Pancreas (tissue), 10 donors: Measurements from ENCODE around the gene GSAP. TPM values are rescaled to one million over a fixed set of nuclear protein-coding genes. Genes with fewer than 3 reads are reported as not detected.
"Not testable (repeated sequence)": the region's sequence is repeated elsewhere in the genome, so short reads cannot be mapped to it uniquely, and the experiment has no call there.

ENCODE experiments used
- ATAC-seq, 4 donors: fragments of 200-7000 bp; cut with Tn5 transposase; one replicate each; pipeline versions ENCODE4 v1.8.0 to v1.9.1; 2020; ENCODE audit warnings: mild to moderate bottlenecking in 4 of 4, moderate library complexity in 4 of 4
- DNase-seq, 6 donors: peaks; one replicate each; pipeline ENCODE4 v3.0.0-alpha.2; 2020
- FAIRE-seq: peaks from 2 replicates; lab custom pipeline; 2012; peaks lifted over from hg19 to GRCh38; lab: Jason Lieb, UNC
- H3K27ac ChIP-seq, 4 donors: fragments of 200-600 bp; sonication (generic); 1 replicate in 3 of 4; 2 replicates in 1 of 4; pipeline versions ENCODE4 v1.5.0 to v1.8.0; 2020
- H3K27me3 ChIP-seq, 4 donors: fragments of 200-600 bp; one replicate each; pipeline ENCODE4 v1.8.0; 2021
- H3K36me3 ChIP-seq, 3 donors: fragments of 200-600 bp; sonication (generic) in 1 of 3; one replicate each; pipeline versions ENCODE4 v1.5.0 to v1.8.0; 2020 to 2021
- H3K4me1 ChIP-seq, 3 donors: fragments of 200-600 bp; one replicate each; pipeline ENCODE4 v1.8.0; 2021
- H3K4me3 ChIP-seq, 4 donors: fragments of 200-600 bp; sonication (generic) in 2 of 4; one replicate each; pipeline versions ENCODE4 v1.5.0 to v1.8.0; 2020 to 2021
- H3K9me3 ChIP-seq, 4 donors: fragments of 200-600 bp; one replicate each; pipeline ENCODE4 v1.8.0; 2021
- WGBS, 2 donors: extraction: QIAGEN DNeasy Blood & Tissue Kit; methylation state at CpG; one replicate each; pipeline ENCODE4 v1.1.7; 2013; 5-methylcytosine and 5-hydroxymethylcytosine counted together
- intact Hi-C, 3 donors: fragments of 100-400 bp; cut with DNase I; formaldehyde crosslinking; loops; one replicate each; pipeline versions ENCODE4 v1.11.1 to v1.14.2; 2022
- polyA plus RNA-seq, 2 donors: library from polyadenylated mRNA; stranded (reverse); fragments of 200-250 nt; gene quantifications; one replicate each; pipeline ENCODE4 v1.2.3, GENCODE V29; 2013
- total RNA-seq, 6 donors: library from RNA; stranded (reverse); fragmentation: NEBNext Ultra II Directional in 4 of 6; extraction: Animal tissue kit (Norgen Biotek cat#: 25700) in 4 of 6; gene quantifications; one replicate each; pipeline versions ENCODE4 v1.2.1 to v1.2.4, GENCODE V29; 2021 to 2023
- TF ChIP-seq, protein P1 (sequence below), 4 donors: fragments of 200-600 bp; sonication (generic) in 3 of 4; IDR thresholded peaks; one replicate each; pipeline versions ENCODE4 v1.5.0 to v1.8.0; 2021; ENCODE audit warnings: antibody characterized with exemption in 4 of 4
- donor health status: healthy with polysubstance abuse.
- donor health status: DM: no; HTN: no; CAD: no; lungs with moderate emphysema.
- donor health status: DM: no; HTN: no; CAD: no.
- donor health status: control.
- donor health status: control.
- donor health status: Bipolar disorder and iron deficiency.
- donor health status: DM: yes; HTN: yes; CAD: no.
- donor health status: DM: no; HTN: no; CAD: no.
- donor health status: DM: no; HTN: no; CAD: no.
- donor health status: DM: yes; HTN: yes; CAD: no.

GSAP gene, protein sequence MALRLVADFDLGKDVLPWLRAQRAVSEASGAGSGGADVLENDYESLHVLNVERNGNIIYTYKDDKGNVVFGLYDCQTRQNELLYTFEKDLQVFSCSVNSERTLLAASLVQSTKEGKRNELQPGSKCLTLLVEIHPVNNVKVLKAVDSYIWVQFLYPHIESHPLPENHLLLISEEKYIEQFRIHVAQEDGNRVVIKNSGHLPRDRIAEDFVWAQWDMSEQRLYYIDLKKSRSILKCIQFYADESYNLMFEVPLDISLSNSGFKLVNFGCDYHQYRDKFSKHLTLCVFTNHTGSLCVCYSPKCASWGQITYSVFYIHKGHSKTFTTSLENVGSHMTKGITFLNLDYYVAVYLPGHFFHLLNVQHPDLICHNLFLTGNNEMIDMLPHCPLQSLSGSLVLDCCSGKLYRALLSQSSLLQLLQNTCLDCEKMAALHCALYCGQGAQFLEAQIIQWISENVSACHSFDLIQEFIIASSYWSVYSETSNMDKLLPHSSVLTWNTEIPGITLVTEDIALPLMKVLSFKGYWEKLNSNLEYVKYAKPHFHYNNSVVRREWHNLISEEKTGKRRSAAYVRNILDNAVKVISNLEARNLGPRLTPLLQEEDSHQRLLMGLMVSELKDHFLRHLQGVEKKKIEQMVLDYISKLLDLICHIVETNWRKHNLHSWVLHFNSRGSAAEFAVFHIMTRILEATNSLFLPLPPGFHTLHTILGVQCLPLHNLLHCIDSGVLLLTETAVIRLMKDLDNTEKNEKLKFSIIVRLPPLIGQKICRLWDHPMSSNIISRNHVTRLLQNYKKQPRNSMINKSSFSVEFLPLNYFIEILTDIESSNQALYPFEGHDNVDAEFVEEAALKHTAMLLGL
- 10 to 100 TPM in 1 of 6 donors, 1 to 10 TPM in 5; 5.3 to 12.1 (median 7.8) TPM for total RNA-seq
- 10 to 100 TPM; 14.1 to 22.7 TPM for polyA plus RNA-seq

DNA sequence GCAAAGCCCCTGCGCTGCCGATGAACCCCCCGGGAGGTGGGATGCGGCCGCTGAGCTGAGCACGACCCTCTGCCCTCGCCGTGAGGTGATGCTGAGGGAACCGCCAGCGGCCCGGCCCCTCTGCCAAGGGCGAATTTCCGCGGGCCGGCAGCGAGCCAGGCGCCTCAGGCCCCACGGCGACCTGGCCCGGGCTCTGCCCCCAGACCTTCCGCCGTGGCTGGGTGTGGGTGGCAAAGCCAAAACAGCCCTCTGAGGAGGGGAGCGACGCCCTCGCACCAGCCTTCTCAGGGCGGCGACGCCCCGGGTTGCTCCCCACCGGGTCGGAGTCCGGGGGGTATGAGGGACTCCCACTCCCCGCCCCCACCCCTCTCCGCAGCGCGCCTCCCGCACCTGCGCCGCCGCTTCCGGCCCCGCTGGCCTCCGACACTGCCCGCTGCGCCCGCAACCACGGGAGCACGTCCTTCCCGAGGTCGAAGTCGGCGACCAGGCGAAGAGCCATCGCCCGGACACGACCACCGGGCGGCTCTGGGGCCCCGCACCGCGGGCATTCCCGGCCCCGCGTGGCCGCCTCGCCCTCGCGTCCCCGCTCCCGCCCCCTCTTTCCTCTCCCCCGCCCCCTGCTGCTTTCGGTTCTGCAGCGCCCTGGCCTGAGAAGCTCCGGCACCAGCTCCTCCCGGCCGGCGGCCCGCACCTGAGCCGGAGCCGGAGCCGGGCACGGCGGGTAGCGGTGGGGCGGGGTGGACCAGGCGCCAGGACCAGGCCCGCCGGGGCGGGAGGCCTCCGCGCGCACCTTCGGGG, at the start of gene GSAP:
Gene GSAP, minus strand, starts transcription at position 527 of the 798 bp plus-strand sequence. Its CDS starts 28 bp downstream, at position 499.
- Histone ChIP-seq H3K4me3 (peak within 1 kb of the TSS; percentile 57 to 78 (median 73)), H3K4me1 (peaks cover 0 to 10% (median 0%) of the 10 kb centered on the region in 3 donors), H3K27ac (peak within 1 kb of the TSS; percentile 90 to 95 (median 93)), H3K9me3 (no peaks in the 10 kb centered on the region), H3K36me3 (no peaks in the 10 kb centered on the region), H3K27me3 (no peaks in the 10 kb centered on the region)
- 1% methylated on average over 65 to 93 of the region's 93 CpGs for WGBS, 2 donors
- DNase-seq (peak; percentile 75 to 88 (median 78)), FAIRE-seq (no peak), ATAC-seq (peak; percentile 82 to 93 (median 86))
- TF ChIP-seq, protein P1, sequence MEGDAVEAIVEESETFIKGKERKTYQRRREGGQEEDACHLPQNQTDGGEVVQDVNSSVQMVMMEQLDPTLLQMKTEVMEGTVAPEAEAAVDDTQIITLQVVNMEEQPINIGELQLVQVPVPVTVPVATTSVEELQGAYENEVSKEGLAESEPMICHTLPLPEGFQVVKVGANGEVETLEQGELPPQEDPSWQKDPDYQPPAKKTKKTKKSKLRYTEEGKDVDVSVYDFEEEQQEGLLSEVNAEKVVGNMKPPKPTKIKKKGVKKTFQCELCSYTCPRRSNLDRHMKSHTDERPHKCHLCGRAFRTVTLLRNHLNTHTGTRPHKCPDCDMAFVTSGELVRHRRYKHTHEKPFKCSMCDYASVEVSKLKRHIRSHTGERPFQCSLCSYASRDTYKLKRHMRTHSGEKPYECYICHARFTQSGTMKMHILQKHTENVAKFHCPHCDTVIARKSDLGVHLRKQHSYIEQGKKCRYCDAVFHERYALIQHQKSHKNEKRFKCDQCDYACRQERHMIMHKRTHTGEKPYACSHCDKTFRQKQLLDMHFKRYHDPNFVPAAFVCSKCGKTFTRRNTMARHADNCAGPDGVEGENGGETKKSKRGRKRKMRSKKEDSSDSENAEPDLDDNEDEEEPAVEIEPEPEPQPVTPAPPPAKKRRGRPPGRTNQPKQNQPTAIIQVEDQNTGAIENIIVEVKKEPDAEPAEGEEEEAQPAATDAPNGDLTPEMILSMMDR (IDR thresholded peaks at IDR 0.05), result no peak
- intact Hi-C loops, result no loop called here

DNA sequence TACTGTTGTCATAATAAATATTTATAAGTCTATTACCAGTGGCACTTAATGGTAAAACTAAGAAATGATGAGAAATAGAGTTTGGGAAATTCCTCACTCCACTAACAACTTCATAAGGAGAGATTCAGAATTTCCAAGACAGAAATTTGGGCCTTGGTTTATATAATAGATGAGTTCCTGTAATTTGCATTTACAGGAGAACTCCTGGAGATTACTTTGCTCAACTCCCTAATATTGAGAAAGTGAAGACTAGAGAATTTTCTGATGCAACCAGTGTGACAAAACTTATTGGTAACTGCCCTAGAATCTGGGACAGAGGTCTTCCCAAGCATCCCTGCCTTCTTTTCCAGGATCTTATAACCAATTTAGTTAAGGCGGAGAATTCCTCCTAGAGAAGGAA, 49.1 kb upstream of the GSAP start:
- intact Hi-C loops, result no loop called here
- no peaks in the 10 kb centered on the region for H3K9me3 ChIP-seq
- ATAC-seq (no peak), DNase-seq (no peak), FAIRE-seq (no peak)
- H3K36me3 ChIP-seq, result no peaks in the 10 kb centered on the region
- H3K27ac ChIP-seq, result no peak overlapping the region
- no peak overlapping the region for H3K4me3 ChIP-seq
- H3K4me1 ChIP-seq, result no peaks in the 10 kb centered on the region
- TF ChIP-seq, protein P1 (IDR thresholded peaks at IDR 0.05), result no peak
- 95 to 100% methylated on average over 1 of the region's 1 CpG for WGBS, 2 donors
- no peaks in the 10 kb centered on the region for H3K27me3 ChIP-seq

DNA sequence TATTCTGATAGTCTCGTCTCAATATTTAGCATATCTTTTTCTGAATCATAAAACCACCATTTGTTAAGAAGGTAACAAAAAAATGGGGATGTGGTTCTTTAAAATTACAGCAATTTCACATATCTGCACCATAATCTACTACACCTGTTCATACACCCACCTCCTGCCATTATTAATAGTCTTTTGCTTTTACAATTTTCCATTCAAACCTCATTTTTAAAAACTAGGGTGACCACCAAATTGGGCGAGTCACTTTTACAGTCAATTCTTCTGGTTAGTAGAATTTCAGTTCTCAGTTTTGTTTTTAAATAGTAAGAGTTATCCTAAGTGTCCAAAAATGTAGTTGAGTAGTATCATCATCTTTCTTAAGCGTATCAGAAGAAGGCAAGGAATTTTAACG, 48.4 kb upstream of the GSAP start:
- no peak for FAIRE-seq
- no peaks in the 10 kb centered on the region for H3K27me3 ChIP-seq
- no peaks in the 10 kb centered on the region for H3K4me1 ChIP-seq
- no peak for DNase-seq
- H3K36me3 ChIP-seq, result no peaks in the 10 kb centered on the region
- no peak overlapping the region for H3K4me3 ChIP-seq
- intact Hi-C loops, result no loop called here
- H3K9me3 ChIP-seq, result no peaks in the 10 kb centered on the region
- TF ChIP-seq, protein P1 (IDR thresholded peaks at IDR 0.05), result no peak
- ATAC-seq, result no peak
- 84 to 87% methylated on average over 4 of the region's 4 CpGs for WGBS, 2 donors
- no peak overlapping the region for H3K27ac ChIP-seq

DNA sequence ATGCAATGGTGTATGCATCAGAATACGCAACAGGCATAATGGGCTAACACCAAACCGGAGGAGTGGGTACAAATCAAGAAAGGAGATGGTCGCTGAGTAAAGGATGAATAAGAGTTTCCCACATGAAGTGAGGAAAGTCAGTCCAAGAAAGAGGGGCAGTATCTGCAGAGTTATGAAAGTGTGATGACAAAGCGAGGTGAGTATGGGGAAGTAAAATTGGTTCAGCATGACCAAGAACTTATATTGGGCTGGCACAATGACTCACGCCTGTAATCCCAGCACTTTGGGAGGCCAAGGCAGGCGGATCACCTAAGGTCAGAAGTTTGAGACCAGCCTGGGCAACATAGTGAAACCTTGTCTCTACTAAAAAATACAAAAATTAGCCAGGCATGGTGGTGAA, 47.5 kb upstream of the GSAP start:
- peak in 1 of 4 donors; percentile 28 for ATAC-seq
- intact Hi-C loops, H3K4me1 ChIP-seq, H3K9me3 ChIP-seq, H3K27me3 ChIP-seq, H3K36me3 ChIP-seq, H3K4me3 ChIP-seq, FAIRE-seq, DNase-seq, H3K27ac ChIP-seq: not testable (repeated sequence)
- 80 to 92% methylated on average over 6 of the region's 6 CpGs for WGBS, 2 donors

DNA sequence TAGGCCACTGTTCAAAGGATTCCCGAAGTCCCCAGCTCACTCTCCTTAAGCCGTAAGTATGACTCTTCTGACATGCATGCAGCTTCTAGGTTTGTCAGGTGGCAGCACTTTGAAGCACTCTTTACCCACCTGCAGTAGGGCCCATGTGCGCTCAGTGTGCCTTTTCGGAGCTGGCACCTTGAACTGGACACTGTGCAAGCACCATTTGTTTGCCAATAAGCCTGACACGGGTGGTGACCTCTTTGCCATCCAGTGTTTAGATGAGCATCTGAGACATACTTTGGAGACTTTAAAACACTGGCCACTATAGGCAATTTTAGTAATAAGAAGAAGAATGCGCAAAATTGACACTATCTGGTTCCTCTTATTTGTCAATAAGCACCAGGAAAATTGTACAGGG, 45.7 kb upstream of the GSAP start:
- DNase-seq, result no peak
- TF ChIP-seq, protein P1 (IDR thresholded peaks at IDR 0.05), result no peak
- whole genome bisulfite sequencing, 2 donors, result 83 to 89% methylated on average over 6 of the region's 6 CpGs
- no peak overlapping the region for H3K27ac ChIP-seq
- FAIRE-seq, result no peak
- H3K36me3 ChIP-seq, result no peaks in the 10 kb centered on the region
- no peaks in the 10 kb centered on the region for H3K27me3 ChIP-seq
- no peaks in the 10 kb centered on the region for H3K9me3 ChIP-seq
- no peak overlapping the region for H3K4me3 ChIP-seq
- no peak for ATAC-seq
- intact Hi-C loops, result no loop called here
- no peaks in the 10 kb centered on the region for H3K4me1 ChIP-seq
